Stimulated activated CD4-positive, alpha-beta T cell treated with anti-CD3 and anti-CD28 coated beads, TNF-alpha, amount 100 ng/mL, for 48 hours (primary cell): Measurements from ENCODE around the gene NBPF9.
"Not testable (repeated sequence)": the region's sequence is repeated elsewhere in the genome, so short reads cannot be mapped to it uniquely, and the experiment has no call there.

ENCODE experiments used
- DNase-seq, 3 donors: peaks; one replicate each; pipeline ENCODE4 v3.0.0-alpha.2; 2020; ENCODE audit warnings: low read depth in 3 of 3

NBPF9 gene, protein sequence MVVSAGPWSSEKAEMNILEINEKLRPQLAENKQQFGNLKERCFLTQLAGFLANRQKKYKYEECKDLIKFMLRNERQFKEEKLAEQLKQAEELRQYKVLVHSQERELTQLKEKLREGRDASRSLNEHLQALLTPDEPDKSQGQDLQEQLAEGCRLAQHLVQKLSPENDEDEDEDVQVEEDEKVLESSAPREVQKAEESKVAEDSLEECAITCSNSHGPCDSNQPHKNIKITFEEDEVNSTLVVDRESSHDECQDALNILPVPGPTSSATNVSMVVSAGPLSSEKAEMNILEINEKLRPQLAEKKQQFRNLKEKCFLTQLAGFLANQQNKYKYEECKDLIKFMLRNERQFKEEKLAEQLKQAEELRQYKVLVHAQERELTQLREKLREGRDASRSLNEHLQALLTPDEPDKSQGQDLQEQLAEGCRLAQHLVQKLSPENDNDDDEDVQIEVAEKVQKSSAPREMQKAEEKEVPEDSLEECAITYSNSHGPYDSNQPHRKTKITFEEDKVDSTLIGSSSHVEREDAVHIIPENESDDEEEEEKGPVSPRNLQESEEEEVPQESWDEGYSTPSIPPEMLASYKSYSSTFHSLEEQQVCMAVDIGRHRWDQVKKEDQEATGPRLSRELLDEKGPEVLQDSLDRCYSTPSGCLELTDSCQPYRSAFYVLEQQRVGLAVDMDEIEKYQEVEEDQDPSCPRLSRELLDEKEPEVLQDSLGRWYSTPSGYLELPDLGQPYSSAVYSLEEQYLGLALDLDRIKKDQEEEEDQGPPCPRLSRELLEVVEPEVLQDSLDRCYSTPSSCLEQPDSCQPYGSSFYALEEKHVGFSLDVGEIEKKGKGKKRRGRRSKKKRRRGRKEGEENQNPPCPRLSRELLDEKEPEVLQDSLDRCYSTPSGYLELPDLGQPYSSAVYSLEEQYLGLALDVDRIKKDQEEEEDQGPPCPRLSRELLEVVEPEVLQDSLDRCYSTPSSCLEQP (N-terminal part only)

DNA sequence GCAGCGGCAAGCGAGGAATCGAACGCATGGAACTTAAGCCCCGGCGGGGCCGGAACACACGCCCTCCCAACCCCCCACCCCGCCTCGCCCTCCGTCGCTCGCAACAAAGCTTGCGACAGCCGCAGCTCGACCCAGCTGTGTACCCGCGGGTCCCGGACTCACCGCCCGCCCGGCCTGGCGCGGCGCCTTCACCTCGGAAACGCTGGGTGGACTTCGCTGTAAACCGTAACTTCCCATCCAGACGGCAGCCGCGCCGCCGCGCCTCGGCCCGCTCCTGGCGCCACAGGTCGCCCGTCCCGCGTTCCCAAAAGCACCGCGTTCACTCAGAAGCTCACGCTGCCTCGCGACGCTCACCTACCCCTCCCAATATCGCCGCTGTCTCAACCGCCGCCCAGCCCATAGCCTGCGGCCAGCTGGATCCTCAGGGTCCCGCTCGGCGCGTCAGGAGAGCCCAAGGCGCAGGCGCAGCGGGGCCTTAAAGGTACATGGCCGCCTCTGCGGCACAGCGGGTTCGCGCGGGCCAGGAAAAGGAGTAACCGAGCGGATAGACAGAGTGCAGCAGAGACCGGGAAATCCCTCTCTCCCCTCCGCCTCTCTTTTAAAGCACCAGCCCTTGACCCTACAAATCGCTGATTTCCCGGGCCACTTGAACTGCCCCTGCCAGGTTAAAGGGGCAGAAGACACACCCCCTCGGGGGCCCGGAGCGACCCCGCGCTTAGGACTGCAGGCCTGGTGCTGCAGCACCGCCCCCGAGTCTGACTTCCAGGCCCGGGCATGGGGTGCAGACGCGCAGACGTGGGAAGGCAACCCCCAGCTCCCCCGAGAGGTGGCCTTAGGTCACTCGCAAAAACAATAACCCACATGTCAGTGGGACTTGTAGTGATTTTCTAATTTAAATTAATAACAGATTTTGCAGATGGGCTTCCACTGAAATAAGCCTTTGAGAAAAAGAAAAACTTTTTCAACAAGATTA, at the start of gene NBPF9:
TSS of gene NBPF9 (minus strand) at position 443 of the 973 bp plus-strand sequence. CDS start 21,412 bp downstream, outside the sequence.
- DNase-seq, result peak in 2 of 3 donors; percentile 5 to 14

DNA sequence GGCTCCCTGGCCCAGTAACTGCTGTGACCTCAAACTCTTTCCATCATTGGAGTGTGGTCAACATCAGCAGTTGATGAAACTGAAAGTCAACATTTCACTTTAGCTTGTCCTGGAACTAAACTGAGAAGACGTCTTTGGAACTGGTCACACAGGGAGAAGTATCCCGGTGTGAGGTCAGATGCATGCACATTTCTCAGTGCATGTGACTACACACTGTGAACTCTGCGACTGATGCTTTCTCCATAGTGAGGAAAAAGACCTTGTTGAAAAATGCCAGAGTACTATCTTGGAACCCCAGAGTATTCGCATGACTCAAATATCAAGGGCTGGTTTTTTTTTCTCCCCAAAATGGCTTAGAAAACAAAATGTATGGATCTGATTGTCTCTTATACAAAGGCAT, 46.6 kb upstream of the NBPF9 start:
- DNase-seq, result not testable (repeated sequence)

DNA sequence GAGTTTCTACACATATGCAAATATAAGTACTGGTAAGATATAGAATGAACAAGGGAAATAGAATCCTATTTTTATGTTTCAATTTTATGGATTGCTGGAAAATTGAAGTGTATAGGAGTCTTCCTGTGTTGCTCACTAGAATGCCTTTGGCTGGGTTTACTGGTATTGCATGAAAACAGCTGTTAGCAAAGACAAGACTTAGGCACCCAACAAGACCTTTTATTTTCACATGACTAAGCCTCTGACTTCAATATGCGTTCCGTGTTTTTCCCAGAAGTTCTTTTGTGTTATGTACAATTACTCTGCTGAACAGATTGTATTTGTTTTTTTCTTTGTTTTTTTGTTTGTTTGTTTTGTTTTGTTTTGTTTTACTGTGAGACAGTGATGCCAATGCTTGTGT, 34.2 kb upstream of the NBPF9 start:
- not testable (repeated sequence) for DNase-seq

DNA sequence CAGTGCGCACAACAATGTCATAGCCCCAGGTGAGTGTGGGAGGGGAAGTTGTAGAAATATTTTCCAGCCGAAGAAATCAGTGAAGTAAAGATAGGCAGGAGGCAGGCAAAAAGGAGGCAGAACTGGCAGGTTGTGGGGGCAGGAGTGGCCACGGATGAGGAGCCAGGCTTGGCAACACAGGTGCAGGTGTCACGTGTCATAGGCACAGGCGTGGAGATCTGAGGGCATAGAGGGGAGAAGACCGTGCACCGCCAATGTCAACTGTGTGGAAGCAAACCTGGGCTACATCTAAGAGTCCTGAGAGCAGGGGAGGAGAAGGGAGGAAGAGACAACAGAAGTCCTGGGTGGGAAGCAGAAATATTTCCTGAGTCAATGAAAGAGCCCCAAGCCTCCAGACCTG, 27.6 kb upstream of the NBPF9 start:
- not testable (repeated sequence) for DNase-seq

DNA sequence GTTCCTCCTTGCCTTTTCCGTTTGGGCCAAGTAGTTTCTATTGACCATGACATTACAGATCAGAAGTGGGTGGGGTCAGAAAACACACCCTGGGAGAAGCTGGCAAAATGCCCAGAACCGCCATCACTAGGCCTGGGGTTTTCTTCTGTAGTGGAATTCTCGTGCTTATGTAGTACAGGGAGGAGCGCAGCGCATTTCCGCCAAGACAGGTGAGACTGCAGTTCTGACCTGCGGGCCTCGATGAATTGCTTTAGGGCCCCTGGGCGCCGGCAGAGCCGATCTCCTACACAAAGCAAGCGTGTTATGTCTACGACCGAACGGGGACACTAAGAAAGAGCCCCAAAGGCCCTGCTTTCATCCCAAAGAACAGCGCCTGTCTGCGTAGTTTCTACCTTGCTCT, 25.9 kb upstream of the NBPF9 start:
- DNase-seq, result not testable (repeated sequence)

DNA sequence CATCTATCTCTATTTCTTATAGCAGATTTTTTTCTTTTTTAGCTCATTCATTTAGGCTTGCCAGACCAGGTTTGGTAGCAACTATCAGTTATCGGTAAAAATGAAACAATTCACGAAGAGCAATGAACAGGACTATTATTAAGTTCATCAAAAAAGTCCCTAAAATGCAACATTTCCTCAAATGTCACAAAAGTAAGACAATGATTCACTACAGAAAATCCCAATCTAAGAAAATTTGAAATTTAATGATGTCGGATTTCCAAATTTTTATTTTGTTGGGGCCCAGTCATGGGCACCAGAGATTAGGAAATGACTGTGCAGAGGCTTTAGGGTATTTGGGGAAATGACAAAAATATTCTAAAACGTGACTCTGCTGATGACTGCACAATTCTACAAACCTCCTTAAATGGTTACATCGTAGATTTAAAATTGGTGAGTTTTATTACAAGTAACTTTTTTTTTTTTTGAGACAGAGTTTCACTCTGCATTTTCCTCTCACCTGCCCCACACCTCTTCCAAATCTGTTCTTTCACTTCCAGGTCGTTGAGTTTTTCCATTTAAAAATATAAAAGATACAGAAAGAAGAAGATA, 23.3 kb upstream of the NBPF9 start:
- not testable (repeated sequence) for DNase-seq

DNA sequence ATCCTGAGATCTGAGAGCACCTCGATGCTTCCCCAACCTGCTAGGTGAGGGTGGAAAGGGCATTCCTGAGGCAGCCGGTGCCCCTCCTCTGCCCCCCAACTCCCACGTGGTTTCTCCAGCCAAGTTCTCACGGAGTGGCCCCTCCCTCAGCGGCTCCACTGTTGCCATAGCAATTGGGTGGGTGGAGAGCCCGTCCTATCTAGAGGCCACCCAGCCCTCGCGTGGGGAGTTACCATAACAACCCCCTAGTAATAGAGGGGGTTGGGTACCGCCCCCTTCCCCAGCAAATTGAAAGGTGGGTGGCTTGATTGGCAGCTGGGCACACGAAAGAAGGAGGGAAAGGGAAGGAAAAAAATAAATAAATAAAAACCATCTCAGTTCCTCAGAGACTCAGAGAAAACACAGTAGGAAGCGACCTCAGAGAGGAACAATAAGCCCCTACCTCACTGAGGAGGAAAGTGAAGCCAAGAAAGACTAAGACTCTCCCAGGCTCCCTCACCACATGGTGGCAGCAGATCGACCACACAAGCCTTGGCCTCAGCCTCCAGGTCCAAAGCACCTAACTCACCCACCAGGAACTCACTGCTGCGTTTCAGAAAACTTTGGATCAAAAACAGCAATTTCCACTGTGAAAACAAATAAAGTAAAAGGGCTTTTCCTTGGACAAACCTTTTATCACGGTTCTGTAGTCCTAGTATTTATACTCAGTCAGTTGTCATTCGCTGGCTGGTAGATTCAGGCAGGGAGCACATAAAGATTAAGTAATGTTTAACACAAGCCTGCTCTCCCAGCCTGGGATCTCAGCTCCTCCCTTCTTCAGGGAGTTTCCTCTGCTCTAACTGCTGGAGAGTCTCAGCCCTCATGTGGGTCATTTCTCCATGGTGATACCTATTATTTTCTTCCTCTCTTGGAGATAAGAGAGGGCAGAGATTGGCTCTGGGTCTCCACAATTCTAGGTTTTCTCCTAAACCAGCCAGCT, 20.9 kb upstream of the NBPF9 start:
- DNase-seq, result not testable (repeated sequence)

DNA sequence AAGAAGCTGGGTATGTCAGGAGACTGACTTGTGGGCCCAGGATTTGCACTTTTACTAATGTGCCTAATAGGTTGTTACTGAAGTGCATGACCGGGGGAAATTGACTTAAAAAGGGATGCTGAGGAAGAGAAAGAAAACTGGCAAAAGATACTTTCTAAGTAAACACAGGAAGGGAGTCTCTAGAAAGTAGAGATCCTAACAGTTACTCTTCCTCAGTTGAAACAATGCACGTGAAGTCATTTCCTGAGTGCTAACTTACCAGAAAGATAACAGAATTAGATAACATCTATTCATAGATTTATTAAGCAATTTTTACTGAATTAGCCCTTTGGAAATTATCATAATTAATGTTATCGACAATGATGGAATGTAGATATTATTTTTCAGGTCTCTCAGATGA, 9.5 kb upstream of the NBPF9 start:
- DNase-seq, result not testable (repeated sequence)

DNA sequence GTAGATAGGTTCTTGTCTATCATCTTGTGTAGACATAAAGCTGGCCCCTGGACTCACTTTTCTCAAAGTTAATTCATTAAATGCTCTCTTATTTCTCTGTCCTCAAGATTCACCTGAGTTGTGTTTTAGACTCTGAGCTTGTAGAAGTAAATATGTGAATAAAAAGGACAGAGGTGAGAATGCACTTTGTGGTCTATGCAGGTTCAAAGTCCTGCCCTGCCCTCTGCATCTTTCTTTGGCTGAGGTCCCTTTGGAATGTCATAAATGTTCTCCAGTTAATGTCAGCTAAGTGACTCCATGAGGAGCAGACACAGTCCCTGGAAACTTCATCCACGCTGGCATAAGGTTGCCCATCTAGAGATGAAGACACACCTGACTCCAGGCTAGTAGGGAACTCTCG, 7.0 kb upstream of the NBPF9 start:
- not testable (repeated sequence) for DNase-seq

DNA sequence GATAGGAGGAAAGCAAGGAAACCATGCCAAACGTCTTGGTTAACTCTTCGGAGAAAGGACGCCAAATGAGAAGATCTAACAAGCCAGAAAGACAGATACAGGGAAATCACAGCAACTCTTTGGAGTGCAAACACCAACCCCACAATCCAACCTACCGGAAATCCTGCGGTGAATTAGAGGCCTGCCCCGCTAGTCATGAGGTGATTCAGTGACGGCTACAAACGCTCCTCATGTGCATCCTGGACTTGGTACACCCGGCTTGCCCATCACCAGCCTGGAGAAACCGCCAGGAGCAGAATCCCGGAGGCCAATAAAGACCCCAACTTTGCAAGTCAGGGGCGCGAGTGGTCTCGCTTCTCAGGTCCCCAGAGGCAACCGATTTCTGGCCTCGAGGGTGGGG, 777 bp downstream of the NBPF9 start:
- peak; percentile 3 to 16 (median 8) for DNase-seq

DNA sequence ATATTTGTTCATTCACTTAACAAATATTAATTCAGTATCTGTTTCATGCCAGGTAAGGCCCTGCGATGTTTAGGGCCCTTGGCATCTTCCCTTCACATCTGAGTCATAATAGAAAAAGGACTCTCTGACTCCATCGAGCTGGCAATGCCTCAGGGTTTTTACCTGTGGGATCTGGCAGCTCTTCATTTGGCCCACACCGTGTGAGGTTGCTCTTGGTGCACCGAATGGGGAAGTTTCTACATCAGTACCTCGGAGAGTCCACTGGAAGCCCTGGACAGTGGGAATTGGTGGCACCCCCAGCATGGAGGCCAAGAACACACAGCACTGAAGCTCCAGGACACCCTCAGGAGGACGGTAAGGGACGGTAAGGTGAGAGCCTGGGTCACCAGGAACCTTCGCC, 5.1 kb downstream of the NBPF9 start:
- not testable (repeated sequence) for DNase-seq

DNA sequence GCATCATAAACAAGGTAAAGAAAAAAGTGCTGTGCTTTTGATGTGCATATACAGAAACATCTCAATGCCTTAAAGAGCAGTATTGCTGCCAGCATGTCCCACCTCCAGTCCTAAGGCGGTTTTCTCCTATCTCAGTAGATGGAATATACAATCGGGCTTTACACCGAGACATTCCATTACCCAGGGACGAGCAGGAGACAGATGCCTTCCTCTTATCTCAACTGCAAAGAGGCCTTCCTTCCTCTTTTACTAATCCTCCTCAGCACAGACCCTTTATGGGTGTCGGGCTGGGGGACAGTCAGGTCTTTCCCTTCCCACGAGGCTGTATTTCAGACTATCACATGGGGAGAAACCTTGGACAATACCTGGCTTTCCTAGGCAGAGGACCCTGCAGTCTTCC, 10.2 kb downstream of the NBPF9 start:
- not testable (repeated sequence) for DNase-seq

DNA sequence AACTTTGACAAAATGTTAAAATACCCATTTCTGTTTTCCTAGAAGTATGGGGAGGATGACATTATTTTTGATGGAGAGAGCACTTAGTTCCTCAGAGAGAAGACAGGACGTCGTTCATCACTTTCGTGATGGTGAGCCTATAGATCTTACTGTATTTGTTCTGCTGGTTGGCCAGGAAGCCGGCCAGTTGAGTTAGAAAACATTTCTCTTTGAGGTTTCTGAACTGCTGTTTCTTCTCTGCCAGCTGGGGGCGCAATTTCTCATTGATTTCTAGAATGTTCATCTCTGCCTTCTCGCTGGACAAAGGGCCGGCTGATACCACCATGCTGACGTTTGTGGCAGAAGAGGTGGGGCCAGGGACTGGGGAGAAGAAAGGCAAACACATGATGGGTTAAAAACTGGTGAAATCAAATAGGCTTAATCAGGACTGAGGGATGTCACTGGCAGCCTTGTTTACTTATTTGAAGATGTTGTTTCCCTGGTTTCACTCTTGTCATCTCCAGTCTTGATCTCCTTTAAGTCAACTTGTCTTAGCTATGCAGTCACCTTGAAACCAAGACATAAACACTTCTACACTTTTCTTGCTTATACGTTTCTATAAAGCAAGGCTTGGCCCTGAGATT, 27.7 kb downstream of the NBPF9 start:
- not testable (repeated sequence) for DNase-seq

DNA sequence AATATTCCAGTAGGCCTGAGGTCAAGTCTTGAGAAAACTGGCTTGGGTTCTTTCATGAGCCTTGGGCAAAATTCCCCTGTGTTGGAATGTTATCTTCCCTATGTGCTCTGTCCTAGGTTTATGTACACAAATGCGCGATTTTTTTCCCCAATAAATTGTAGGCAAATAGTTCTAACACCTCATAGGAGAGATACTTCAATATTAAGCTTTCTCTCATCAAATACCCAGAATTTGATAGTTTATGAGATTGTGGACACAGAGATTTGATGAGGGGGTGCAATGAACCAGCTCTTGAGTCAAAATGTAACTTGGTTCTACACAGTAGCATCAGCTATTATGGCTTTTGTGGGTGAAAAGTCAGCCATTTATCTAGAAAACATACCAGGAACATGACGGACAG, 38.7 kb downstream of the NBPF9 start:
- DNase-seq, result not testable (repeated sequence)

DNA sequence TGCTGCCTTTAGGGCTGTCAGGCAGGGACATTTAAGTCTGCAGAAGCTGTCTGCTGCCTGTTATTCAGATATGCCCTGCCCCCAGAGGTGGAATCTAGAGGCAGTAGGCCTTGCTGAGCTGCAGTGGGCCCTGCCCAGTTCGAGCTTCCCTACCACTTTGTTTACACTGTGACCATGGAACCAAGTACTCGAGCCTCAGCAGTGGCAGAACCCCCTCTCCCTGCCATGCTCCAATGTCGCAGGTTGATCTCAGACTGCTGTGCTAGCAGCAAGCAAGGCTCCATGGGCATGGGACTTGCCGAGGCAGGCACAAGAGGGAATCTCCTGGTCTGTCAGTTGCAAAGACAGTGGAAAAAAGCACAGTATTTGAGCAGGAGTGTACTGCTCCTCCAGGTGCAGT, 60.3 kb downstream of the NBPF9 start:
- DNase-seq, result not testable (repeated sequence)

DNA sequence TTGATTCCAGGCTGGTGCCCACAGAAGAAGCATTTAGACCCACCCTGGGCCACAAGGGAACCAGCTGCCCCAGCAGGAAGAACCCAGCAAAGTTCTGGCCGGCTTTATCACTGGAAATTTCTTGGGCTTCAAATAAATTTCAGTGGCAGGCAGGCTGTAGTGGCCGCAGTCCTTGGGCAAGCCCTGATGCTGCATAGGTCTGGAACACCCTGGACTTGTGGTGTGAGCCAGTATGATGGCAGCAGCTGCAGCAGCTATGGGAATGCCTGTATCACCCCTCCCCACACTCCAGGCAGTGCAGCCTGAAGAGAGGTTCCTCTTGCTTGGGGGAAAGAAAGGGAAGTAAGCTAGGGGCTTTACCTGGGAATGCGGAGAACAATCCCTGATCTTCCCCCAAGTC, 69.4 kb downstream of the NBPF9 start:
- not testable (repeated sequence) for DNase-seq

DNA sequence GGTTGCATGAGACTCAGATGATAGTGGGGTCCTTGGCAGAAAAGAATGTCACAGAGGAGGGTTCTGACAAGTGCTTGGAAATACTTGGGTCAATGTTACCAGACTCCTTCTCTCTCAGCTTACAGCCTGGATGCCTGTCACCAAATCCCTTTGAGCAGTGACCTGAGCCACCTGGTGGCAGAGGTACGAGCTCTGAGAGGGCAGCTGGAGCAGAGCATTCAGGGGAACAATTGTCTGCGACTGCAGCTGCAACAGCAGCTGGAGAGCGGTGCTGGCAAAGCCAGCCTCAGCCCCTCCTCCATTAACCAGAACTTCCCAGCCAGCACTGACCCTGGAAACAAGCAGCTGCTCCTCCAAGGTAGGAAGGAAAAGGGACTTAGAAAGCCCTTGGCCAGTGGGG, 79.0 kb downstream of the NBPF9 start:
- DNase-seq, result not testable (repeated sequence)

DNA sequence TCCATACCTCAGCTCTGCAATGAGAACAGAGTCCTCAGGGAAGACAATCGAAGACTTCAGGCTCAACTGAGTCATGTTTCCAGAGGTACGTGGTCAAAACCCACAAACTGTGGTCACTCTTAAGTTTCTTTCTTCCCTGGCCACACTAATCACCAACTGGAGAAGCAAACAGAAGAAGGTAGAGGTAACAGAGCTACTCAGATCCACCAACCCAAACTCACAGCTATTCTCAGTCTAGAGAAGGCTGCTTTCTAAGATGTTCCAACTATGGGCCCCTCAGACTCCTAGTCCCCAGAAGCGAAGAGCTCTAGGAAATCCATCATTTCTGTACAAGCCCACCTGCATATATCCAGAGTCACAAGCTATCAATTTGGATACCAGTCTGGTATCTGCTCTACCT, 84.8 kb downstream of the NBPF9 start:
- not testable (repeated sequence) for DNase-seq

DNA sequence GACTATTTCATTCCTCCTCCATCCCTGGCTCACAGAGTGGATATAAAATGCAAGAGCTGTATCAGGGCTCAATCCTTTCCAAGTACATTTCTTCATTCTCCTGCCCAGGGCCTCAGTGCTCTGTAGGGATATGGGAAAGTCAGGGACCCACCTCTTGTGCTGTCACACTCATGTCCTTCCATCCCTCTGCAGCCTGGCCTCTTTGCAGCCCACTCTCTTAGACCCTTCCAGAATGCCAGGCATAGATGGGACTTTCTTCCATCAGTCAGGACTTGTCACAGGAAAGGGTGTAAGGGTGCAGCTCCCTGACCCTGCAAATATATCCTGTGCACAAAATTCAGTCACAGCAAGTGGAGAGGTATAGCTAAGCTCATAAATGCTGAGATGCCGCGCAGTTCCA, 86.7 kb downstream of the NBPF9 start:
- DNase-seq, result not testable (repeated sequence)
